GM11168 (cell line): ENCODE results near the gene MAST1.

Experiments used
- in situ Hi-C: fragments of 300-500 bp; cut with MboI; formaldehyde crosslinking; loops from one replicate; pipeline ENCODE4 v1.12.0; 2022; ENCODE audit warnings: low sequenced_read_pairs; ENCODE audit not compliant: unreplicated experiment

The MAST1 gene

DNA sequence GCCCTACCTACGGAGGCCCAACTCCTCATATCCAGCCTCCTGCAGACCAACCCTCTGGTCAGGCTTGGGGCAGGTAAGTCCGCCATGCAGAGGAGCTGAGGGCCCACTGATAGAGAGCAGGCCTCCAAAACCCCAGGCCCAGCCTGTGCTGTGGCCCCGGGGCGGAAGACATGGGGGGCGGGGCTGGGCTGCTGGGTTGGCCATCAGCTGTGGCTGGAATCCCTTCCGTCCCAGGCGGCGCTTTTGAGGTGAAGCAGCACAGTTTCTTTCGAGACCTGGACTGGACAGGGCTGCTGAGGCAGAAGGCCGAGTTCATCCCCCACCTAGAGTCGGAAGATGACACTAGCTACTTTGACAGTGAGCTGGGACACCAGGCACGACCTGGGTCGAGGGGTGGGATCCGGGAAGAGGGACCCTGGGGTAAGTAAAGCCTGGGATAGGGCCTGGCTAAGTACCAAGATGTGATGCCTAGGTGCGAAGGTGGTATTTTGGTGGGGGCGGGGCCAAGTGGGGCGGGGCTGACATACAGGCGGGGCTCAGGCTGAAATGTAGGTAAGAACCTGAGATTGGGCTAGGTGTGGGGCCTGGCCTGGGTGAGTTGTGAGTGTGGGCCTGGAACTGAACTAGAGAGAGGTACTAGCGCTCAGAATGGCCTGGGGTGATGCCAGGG, 27.6 kb downstream of the MAST1 start:
- in situ Hi-C loops, result no loop called here

DNA sequence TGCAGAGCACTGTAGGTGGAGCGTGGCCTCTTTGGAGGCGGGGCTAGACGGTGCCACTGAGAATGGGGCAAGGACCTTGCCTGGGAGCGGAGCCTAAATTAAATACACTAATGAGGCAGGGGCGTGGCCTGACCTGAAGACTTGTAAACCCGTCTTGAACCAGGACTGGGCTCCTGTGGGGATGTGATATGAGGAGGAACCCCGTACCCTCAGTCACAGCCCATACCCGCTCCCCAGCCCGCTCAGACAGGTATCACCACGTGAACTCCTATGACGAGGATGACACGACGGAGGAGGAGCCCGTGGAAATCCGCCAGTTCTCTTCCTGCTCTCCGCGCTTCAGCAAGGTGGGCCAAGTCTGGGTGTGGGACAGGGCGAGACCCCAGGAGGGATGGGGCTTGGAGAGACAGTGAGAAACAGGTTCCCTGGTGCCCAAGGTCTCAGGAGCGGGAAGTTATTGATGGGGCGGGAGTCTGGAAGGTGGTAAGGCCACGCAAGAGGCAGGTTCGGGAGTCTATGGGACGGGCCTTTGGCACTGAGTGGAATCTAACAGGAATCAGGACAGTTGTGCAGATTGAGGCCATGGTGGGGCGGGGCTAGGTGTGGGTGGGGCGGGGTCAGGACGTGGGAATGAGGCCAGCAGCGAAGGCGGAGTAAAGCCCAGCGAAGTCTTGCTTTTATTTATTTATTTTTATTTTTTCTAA, 28.3 kb downstream of the MAST1 start:
- in situ Hi-C loops, result no loop called here

GRCh38 chr19:12867120-12868099, 29.1 kb downstream of the MAST1 start:
- in situ Hi-C loops, result no loop called here

DNA sequence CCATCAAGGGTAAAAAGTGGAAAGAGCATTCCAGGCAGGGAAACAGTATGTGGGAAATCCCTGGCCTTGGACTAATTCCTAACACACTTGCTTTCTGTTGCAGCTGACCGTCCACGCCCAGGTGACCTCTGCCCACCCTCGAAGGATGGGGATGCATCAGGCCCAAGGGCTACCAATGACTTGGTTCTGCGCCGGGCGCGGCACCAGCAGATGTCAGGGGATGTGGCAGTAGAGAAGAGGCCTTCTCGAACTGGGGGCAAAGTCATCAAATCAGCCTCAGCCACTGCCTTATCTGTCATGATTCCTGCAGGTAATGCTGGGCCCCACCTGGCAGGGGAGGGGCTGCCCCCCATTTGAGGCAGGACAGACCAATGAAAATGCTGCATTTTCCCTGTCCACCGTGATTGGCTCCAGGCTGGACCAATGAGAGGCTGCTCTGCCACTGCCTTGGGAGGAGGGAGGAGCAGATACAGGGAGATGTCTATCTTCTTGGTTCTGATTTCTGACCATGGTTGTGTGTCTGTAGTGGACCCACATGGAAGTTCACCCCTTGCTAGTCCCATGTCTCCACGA, 30.3 kb downstream of the MAST1 start:
- in situ Hi-C loops, result no loop called here

GRCh38 chr19:12871681-12872080, 33.4 kb downstream of the MAST1 start:
- in situ Hi-C loops, result no loop called here

DNA sequence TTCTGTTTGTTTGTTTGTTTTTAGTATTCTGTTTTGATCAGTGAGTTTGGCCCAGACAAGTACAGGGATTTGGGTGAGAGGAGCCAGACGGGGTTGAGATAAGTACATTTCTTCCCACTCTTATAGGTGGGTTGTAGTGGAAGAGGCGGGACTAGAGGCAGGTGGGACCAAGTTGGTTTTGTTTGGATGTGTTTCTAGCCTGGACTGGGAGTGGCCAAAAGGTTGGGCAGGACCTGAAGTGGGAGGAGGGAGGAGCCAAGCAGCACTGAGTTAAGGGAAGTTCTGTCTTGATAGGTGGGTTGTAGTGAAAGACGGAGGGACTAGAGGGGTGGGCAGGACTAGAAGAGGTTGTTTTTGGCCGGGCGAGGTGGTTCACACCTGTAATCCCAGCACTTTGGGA, 33.9 kb downstream of the MAST1 start:
- in situ Hi-C loops, result no loop called here

DNA sequence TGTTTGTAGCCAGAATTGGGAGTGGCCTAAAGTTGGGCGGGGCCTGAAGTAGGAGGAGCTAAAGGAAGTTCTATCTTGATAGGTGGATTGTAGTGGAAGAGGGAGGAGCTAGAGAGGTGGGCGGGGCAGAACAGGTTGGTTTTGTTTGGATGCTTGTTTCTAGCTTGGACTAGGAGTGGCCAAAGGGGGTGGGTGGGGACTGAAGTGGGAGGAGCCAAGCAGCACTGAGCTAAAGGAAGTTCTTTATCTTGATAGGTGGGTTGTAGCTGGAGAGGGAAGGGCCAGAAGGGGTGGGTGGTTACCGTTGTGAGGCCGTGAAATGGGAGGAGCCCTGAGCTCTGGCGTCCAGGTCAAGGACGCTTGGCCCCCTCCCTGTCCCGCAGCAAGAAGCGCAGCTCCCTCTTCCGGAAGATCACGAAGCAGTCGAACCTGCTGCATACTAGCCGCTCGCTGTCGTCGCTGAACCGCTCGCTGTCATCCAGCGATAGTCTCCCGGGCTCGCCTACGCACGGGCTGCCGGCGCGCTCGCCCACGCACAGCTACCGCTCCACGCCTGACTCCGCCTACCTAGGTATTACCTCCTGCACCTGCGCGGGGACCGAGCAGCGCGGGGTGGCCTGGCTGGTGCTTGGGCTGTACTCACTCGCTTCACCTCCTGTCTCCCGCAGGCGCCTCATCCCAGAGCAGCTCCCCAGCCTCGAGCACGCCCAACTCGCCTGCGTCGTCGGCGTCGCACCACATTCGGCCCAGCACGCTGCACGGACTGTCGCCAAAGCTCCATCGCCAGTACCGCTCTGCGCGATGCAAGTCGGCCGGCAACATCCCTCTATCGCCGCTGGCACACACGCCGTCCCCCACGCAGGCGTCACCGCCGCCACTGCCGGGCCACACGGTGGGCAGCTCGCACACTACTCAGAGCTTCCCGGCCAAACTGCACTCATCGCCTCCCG, 34.9 kb downstream of the MAST1 start:
- in situ Hi-C loops, result no loop called here

GRCh38 chr19:12873891-12874745, 35.8 kb downstream of the MAST1 start:
- in situ Hi-C loops, result no loop called here

DNA sequence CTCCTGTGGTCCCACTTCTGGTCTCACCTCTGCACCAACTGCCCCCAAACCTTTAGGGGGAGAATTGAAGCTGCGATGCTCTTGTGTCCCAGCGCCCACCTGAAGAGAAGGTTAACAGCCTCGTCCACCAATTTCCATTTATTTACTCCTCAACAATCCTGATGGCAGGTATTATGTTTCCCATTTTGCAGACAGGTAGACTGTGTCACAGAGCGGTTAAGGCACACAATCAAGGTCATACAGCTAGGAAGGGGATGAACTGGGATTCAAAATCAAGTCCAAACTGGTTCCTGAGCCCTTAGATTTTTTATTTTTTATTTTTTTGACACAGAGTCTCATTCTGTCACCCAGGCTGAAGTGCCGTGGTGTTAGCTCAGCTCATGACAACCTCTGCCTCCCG, 36.8 kb downstream of the MAST1 start:
- in situ Hi-C loops, result no loop called here

DNA sequence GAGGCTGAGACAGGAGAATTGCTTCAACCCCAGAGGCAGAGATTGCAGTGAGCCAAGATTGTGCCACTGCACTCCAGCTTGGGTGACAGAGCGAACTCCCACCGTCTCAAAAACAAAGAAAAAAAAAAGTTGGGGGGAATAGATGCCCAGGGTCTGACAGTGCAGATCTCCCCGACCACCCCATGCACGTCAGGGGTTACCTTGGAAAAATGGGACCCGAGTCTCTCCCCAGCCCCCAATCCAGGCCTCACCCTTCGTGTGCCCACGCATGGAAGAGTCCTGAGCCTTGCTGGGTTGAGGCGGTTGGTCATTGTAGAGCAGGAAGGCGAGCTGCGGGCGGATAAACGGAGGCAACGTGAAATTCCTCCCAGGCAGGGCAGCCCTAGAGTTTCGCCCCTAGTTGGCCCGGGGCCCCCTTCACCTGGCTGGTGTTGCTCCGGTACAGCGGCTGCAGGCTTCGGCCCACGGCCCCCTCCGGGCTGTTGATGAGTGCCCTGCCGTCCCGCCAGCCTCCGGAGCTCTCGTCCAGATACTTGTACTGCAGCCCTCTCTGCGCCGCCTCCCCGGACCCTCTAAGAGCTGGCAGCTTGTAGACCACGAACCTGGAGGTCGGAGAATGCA, 42.3 kb downstream of the MAST1 start:
- in situ Hi-C loops, result no loop called here

DNA sequence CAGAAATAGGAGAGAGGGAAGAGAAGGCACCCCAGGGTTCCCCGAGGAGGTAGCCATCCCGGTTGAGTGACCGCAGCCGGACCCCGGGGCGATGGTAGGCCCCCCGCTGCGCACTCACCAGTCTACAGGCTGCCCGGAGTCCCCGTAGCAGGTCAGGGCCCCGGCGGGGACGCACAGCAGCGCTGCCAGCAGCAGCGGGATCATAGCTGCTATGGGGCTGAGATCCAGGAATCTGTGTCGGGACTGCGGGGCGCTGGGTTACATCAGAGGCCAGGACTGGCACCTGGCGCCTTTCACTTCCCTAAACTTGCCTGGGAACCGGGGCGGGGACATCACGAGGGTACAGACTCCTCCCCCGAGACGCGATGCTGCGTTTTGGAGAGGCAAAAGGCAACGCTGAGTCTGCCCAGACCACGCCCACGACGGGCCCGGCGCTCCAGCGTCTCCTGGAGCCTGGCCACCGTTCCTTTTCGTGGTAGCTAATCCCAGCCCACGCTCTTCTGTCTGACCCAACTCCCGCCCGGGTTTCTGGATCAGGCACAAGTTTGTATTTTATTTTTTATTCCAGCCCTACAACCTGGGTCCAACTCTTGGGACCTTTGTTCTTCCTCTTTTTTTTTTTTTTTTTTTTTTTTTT, 43.0 kb downstream of the MAST1 start, which contains the start of gene DNASE2:
Gene DNASE2 (minus strand): TSS at position 278 of the 637 bp plus-strand sequence. CDS start 74 bp downstream, at position 204.
- in situ Hi-C loops, result no loop called here

- in situ Hi-C loops, result no loop called here
Measured at GRCh38 chr19:12882589-12882988, 44.3 kb downstream of the MAST1 start.

GRCh38 chr19:12884202-12884601, 45.9 kb downstream of the MAST1 start:
- in situ Hi-C loops, result no loop called here

DNA sequence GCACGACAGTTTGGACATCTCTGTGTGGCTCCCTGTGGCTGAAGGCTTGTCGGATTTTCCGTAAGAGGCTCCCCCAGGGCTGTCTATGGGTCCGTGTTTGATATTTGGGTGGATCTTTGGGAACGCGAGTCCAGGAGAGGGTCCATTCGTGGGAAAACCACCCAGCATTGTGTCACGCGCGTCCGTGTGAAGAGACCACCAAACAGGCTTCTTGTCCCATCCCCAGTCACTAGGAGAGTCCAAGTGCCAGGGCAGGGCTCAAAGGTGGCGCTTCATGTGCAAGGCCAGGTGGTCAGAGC, 46.3 kb downstream of the MAST1 start:
- in situ Hi-C loops, result no loop called here

- in situ Hi-C loops, result no loop called here
Measured at GRCh38 chr19:12884926-12885748, 46.8 kb downstream of the MAST1 start.

DNA sequence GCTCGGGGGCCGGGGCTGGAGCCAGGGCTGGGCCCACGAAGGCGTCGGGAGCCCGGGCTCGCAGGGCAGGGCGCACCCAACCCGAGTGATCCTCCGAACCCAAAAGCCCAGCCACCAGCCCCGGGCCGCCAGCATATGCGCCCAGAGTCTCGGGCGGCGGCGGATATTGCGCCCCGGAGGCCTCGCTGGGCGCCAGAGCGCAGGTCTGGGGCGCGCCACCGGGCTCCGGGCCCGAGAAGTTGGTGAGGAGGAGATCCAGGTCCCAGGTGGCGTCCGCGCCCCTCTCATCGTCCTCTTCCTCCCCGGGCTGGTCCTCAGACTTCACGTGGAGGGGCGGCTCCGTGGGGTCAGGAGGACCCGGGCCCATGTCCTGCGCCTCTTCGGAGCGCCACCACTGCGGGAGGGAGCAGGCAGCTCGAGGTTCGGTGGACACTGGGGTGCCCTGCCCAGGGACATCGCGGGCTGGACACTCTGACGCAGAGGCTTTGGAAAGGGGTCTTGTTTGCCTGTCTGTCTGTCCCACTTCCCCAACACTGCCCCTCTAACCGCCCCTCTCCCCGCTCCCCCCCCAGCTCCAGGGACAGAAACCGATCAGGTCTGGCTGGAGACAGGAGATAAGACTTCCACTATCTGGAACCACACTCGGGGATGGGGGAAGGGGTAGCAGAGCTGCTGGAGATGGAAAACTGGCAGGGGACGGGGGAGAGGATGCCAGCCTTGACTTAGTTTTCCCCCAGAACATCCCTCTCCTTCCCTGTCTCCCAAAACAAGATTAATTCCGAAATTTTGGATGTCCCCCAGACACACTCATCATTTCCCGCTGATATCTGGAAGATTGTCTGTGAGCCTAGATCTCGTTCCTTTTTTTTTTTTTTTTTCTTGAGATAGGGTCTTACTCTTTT, 47.7 kb downstream of the MAST1 start:
- in situ Hi-C loops, result no loop called here
